Nephron progenitor cell (in vitro differentiated cells): Measurements from ENCODE around the gene MRTFB.

Experiments used
- DNase-seq: peaks from one replicate; pipeline ENCODE4 v3.0.0; 2021
- H3K27ac Mint-ChIP-seq: 2 replicates; pipeline ENCODE4 v1.8.0; 2021; ENCODE audit warnings: mild to moderate bottlenecking, moderate library complexity, mixed read lengths
- H3K27me3 Mint-ChIP-seq: 2 replicates; pipeline ENCODE4 v1.8.0; 2021; ENCODE audit warnings: mild to moderate bottlenecking, low read depth, mixed read lengths; ENCODE audit not compliant: poor library complexity
- H3K36me3 Mint-ChIP-seq: 2 replicates; pipeline ENCODE4 v1.8.0; 2021; ENCODE audit warnings: low read depth, mixed read lengths
- H3K4me1 Mint-ChIP-seq: 2 replicates; pipeline ENCODE4 v1.8.0; 2021; ENCODE audit warnings: mixed read lengths
- H3K4me3 Mint-ChIP-seq: 2 replicates; pipeline ENCODE4 v1.8.0; 2021; ENCODE audit warnings: mild to moderate bottlenecking, moderate library complexity, mixed read lengths
- H3K9me3 Mint-ChIP-seq: 2 replicates; pipeline ENCODE4 v1.8.0; 2021; ENCODE audit warnings: mild to moderate bottlenecking, moderate library complexity, mixed read lengths
- TF ChIP-seq, protein P1 (sequence below): fragments of 200-600 bp; sonication (generic); IDR thresholded peaks from 2 replicates; pipeline ENCODE4 v1.5.0; 2021; ENCODE audit warnings: antibody characterized with exemption

Gene MRTFB

DNA sequence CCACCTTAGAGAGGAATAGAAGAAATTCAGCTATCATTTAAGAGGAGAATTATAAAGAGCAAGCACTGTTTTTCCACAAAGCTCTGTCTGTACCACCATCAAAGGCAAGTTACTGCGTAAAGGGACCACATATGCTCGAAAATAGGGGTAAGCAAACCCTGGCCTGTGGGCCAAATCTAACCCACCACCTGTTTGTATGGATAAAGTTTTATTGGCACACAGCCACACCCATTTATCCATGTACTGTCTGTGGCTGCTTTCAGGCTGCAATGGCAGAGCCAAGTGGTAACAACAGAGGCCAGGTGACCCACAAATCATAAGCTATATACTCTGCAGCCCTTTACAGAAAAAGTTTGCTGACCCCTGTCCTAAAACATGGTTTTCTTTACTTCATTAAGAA lies 180.3 kb downstream of the MRTFB start:
- TF ChIP-seq, protein P1, sequence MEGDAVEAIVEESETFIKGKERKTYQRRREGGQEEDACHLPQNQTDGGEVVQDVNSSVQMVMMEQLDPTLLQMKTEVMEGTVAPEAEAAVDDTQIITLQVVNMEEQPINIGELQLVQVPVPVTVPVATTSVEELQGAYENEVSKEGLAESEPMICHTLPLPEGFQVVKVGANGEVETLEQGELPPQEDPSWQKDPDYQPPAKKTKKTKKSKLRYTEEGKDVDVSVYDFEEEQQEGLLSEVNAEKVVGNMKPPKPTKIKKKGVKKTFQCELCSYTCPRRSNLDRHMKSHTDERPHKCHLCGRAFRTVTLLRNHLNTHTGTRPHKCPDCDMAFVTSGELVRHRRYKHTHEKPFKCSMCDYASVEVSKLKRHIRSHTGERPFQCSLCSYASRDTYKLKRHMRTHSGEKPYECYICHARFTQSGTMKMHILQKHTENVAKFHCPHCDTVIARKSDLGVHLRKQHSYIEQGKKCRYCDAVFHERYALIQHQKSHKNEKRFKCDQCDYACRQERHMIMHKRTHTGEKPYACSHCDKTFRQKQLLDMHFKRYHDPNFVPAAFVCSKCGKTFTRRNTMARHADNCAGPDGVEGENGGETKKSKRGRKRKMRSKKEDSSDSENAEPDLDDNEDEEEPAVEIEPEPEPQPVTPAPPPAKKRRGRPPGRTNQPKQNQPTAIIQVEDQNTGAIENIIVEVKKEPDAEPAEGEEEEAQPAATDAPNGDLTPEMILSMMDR: no peak
- H3K4me3 Mint-ChIP-seq: no peak overlapping the region
- DNase-seq: no peak
- no peaks in the 10 kb centered on the region for H3K27me3 Mint-ChIP-seq
- no peak overlapping the region for H3K27ac Mint-ChIP-seq
- H3K9me3 Mint-ChIP-seq: no peaks in the 10 kb centered on the region
- H3K4me1 Mint-ChIP-seq: no peaks in the 10 kb centered on the region
- H3K36me3 Mint-ChIP-seq: peaks cover 73% of the 10 kb centered on the region

DNA sequence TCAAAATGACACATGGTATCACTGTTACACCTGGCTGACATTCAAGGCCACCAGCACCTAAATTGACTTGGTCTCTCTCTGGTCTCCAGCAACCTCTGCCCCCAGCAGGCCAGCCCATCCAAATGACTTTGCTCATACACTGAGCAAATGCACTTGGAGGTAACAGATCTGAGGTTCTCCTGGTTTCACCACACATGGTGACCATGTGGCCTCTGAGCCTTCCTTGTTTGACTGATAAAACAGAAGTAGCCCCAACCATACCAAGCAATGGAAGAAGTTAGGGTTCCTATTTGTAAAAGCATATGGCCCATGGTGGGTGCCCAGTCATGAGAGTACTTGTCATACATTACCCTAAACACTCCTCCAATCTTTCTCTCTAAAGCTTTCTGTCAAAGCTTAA lies 181.7 kb downstream of the MRTFB start:
- Mint-ChIP-seq H3K4me1 (no peaks in the 10 kb centered on the region), H3K27me3 (no peaks in the 10 kb centered on the region), H3K27ac (no peak overlapping the region), H3K9me3 (no peaks in the 10 kb centered on the region), H3K4me3 (no peak overlapping the region), H3K36me3 (peaks cover 82% of the 10 kb centered on the region)
- no peak for DNase-seq
- TF ChIP-seq, protein P1: no peak

DNA sequence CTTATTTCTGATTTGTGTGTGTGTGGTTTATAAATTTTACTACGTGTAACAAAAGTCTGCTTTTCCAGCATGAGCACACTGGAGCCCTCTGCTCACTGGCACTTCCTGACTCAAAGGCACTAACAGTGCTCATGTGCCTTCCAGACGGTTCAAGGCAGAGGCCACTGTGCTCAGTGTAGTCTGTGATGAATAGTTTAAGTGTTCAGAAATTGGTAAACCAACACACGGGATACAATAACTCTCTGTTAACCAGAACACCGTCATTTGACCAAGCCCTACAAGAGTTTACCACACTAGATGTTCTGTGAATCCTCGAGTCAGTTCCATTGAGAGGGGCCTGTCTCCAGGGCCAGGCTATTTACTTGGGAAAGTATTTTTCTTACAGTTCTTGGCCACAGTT lies 191.9 kb downstream of the MRTFB start:
- TF ChIP-seq, protein P1: no peak
- H3K4me1 Mint-ChIP-seq: no peaks in the 10 kb centered on the region
- no peaks in the 10 kb centered on the region for H3K9me3 Mint-ChIP-seq
- DNase-seq: no peak
- H3K4me3 Mint-ChIP-seq: no peak overlapping the region
- no peak overlapping the region for H3K27ac Mint-ChIP-seq
- no peaks in the 10 kb centered on the region for H3K27me3 Mint-ChIP-seq
- peaks cover 62% of the 10 kb centered on the region for H3K36me3 Mint-ChIP-seq

DNA sequence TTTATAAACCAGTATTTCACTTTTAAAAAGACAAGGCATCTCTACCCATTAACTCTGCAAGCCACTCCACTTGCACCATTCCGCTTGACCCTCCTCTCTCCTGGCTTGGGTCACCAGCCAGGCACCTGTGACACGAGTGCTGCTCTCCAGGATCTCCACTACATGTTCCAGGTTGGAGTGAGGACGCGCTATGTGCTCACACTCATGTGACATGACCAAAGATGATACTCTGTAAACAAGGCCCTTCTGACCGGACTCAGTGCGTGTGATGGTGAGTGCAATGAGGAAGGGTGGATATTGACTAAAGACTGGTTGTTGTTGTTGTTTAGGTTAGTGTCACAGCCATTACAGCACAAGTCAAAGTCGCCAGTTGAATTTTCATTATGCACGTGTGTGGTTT lies 192.7 kb downstream of the MRTFB start:
- Mint-ChIP-seq H3K36me3 (peaks cover 64% of the 10 kb centered on the region), H3K27ac (no peak overlapping the region), H3K4me1 (no peaks in the 10 kb centered on the region), H3K27me3 (no peaks in the 10 kb centered on the region), H3K9me3 (no peaks in the 10 kb centered on the region), H3K4me3 (no peak overlapping the region)
- DNase-seq: no peak
- TF ChIP-seq, protein P1: no peak

DNA sequence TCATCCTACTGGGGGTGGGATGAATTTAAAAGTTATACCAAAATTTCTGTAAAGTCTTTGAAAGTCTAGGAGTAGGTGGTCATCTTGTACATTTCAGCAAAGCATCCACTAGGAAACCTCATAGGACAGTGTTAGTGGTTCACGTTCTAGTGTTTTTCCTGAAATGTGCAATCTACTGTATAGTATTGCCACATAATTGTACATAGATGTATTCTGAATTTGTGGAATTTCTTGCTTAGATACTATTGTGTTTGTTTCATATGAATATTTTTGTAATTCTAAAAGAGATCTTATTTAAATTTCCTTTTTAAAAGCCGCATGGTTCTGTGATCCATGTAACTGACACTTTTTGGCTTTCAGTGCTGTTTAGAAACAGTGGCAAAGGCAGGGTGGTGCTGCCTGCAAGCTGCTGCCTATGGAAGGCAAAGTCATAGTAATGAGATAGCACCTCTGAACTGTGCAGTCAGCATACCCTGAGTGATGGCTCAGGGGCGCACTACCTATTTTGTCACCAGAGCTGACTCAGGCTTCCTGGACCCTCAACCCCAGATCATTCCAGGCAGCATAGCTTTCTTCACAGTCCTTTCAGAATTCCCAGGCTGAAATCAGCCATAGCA lies 193.3 kb downstream of the MRTFB start:
- Mint-ChIP-seq H3K36me3 (peaks cover 71% of the 10 kb centered on the region), H3K27ac (no peak overlapping the region), H3K9me3 (peaks cover 4% of the 10 kb centered on the region), H3K4me3 (no peak overlapping the region), H3K27me3 (no peaks in the 10 kb centered on the region), H3K4me1 (no peaks in the 10 kb centered on the region)
- TF ChIP-seq, protein P1: no peak
- no peak for DNase-seq

DNA sequence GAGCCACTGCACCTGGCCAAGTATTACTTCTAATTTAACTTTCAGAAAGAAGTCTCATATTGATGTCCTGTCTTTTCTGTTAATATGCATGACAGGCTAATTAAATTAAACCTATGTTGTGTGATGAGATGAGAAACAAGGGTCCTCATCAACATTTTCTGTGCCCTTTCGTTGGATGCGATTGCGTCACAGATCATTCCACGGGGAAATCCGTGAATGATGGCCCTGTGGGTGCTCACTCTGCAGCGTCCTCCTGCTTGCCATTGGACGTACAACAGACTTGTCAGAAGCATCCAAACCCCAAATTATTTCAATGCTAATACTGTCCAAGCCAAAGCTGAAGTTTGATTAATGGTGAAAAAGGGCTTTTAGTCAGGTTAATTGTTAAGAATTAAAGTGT lies 197.0 kb downstream of the MRTFB start:
- Mint-ChIP-seq H3K27ac (no peak overlapping the region), H3K27me3 (peaks cover 3% of the 10 kb centered on the region), H3K4me1 (no peaks in the 10 kb centered on the region), H3K9me3 (peaks cover 32% of the 10 kb centered on the region), H3K36me3 (peaks cover 73% of the 10 kb centered on the region), H3K4me3 (no peak overlapping the region)
- TF ChIP-seq, protein P1: no peak
- DNase-seq: no peak
